EH (cell line): Measurements from ENCODE around the gene BMX.

ENCODE experiments used
- DNase-seq: peaks from one replicate; pipeline ENCODE4 v3.0.0-alpha.2; 2015; ENCODE audit warnings: low read depth

BMX gene

GRCh38 chrX:15570145-15570544 lies 69.5 kb downstream of the BMX start:
- DNase-seq = no peak

- DNase-seq = no peak
These were observed 73.4 kb downstream of the BMX start for GRCh38 chrX:15574017-15574416.

DNA sequence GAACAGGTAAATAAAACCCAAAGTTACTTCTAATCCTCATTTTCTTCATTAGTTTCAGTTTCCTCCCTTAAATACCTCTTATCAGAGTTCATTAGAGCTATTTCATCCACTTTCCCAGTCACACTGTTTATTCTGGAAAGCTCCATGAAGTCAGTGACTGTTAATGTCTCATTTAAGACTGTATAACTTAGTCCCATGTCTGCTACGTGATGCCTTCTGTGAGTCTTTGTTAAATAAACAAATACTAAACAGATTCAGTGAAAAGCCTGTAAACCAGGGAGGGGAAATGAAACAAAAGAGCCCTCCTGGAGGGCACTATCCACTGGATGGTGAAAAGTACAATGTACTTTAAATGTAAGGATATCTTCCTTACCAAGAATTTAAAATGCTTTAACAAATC lies 75.4 kb downstream of the BMX start:
- peak; percentile 12 for DNase-seq

GRCh38 chrX:15579778-15580747 lies 79.5 kb downstream of the BMX start:
- no peak for DNase-seq

GRCh38 chrX:15594371-15594770 lies 93.8 kb downstream of the BMX start:
- no peak for DNase-seq

GRCh38 chrX:15598026-15598425 lies 97.4 kb downstream of the BMX start:
- peak; percentile 47 for DNase-seq

DNA sequence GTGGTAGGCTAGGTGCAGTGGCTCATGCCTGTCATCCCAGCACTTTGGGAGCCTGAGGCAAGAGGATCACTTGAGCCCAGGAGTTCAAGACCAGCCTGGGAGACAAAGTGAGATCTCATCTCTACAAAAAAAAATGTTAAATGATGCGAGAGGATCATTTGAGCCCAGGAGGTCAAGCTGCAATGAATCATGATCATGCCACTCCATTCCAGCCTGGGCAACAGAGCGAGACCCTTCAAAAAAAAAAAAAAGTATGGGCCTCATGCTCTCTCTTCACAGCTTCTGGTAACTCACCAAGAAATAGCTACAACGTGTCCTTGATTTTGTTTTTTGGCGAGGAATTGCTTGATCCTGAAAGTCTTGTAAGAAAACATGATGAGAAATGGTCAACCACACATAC lies 98.9 kb downstream of the BMX start:
- no peak for DNase-seq

DNA sequence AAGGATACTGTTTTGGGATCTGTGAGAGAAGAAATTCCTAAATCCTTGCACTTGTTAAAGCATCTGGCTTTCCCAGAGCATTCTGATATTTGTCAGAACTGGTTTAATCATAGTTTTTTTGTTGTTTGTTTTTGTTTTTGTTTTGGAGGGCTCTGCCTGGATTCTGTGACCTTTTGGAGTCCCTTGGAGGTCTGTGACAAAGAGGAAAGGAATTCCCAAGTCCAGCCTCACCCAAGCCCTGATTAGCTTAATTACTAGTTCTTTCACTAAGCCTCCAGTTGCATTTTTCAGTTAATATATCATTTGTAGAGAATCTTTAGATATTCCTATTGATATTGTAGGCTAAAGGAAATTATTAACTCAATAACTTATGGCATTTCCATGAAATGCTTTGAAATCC lies 99.4 kb downstream of the BMX start:
- no peak for DNase-seq

DNA sequence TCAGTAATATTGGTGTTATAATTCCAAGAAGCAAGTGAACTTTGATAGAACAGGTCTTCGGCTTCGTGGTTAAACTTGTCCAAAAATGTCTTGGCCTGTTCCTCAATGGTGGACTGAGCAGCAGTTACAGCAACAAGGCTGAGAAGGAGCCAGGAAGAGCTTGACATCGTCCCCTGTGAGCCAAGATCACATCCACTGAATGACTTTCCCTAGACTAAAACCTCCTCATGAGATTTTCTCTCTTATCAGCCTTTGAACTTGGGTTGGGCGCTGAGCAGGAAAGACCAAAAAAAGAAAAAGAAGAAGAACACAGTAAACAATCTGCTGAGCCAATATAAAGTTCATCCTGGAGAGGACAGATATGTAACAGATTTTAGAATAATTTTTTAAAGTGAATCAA lies 100.1 kb downstream of the BMX start, which contains the start of gene ACE2:
Gene ACE2 (minus strand): TSS at position 216 of the 400 bp plus-strand sequence. CDS start 49 bp downstream, at position 167.
- no peak for DNase-seq

DNA sequence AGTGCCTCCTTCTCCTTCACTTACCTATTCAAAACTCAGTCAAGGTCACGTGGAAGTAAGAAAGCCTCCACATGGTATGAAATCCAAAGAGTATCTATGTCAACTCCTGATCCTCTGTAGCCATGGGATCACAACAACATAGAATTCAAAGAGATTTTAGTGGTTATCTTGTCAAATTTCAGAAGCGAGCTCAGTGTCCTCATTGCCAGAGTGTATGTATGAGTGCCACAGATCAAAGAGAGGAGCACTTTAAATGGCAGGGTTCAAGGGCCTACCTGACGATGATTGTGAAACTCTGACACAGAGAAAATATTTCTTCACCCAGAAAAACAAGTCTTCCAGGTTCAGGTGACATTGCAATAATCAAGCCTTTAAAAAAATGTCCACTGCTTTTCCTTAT lies 101.3 kb downstream of the BMX start:
- DNase-seq = no peak

- no peak for DNase-seq
These were observed 102.2 kb downstream of the BMX start for GRCh38 chrX:15602761-15603160.

GRCh38 chrX:15605226-15605625 lies 104.6 kb downstream of the BMX start:
- DNase-seq = no peak
